ENCODE measurements around the gene CNPY4.

- no peak for TF ChIP-seq CTCF (IDR thresholded peaks at IDR 0.05; ENCODE audit: insufficient read depth, low read length)
- TF ChIP-seq POLR2AphosphoS5 (IDR thresholded peaks at IDR 0.05; ENCODE audit: low read depth) = no peak; the same call in 1 of the 2 replicates
- TF ChIP-seq GABPA (IDR thresholded peaks at IDR 0.05; ENCODE audit: low read depth) = no peak
- TF ChIP-seq REST (IDR thresholded peaks at IDR 0.05; ENCODE audit: insufficient replicate concordance, low read depth) = no peak
Observed at GRCh38 chr7:100093925-100094486, 25.4 kb upstream of the CNPY4 start.
